Amniotic epithelial cell (primary cell): Measurements from ENCODE around the gene EFHC2.
A peak's percentile ranks its signal among the peaks of the same experiment; 100 is the strongest.
"Not testable (repeated sequence)": the region's sequence is repeated elsewhere in the genome, so short reads cannot be mapped to it uniquely, and the experiment has no call there.

Experiments used
- DNase-seq: peaks from one replicate; pipeline ENCODE4 v3.0.0-alpha.2; 2010; ENCODE audit warnings: low read depth

The EFHC2 gene

GRCh38 chrX:44291468-44292092 is 51.9 kb downstream of the EFHC2 start:
- no peak for DNase-seq

GRCh38 chrX:44290718-44291117 is 52.8 kb downstream of the EFHC2 start:
- DNase-seq: no peak

GRCh38 chrX:44282753-44283152 is 60.7 kb downstream of the EFHC2 start:
- DNase-seq: no peak

GRCh38 chrX:44280116-44280515 is 63.4 kb downstream of the EFHC2 start:
- DNase-seq: no peak

- no peak for DNase-seq
Measured at GRCh38 chrX:44274096-44274495, 69.4 kb downstream of the EFHC2 start.

- no peak for DNase-seq
Measured at GRCh38 chrX:44267861-44268260, 75.6 kb downstream of the EFHC2 start.

- no peak for DNase-seq
Measured at GRCh38 chrX:44267116-44267515, 76.4 kb downstream of the EFHC2 start.

- no peak for DNase-seq
Measured at GRCh38 chrX:44265559-44265958, 77.9 kb downstream of the EFHC2 start.

- DNase-seq: no peak
Measured at GRCh38 chrX:44264936-44265335, 78.5 kb downstream of the EFHC2 start.

GRCh38 chrX:44261286-44261685 is 82.2 kb downstream of the EFHC2 start:
- DNase-seq: peak; percentile 0

GRCh38 chrX:44260609-44261008 is 82.9 kb downstream of the EFHC2 start:
- DNase-seq: no peak

- not testable (repeated sequence) for DNase-seq
Measured at GRCh38 chrX:44255742-44256141, 87.7 kb downstream of the EFHC2 start.

- no peak for DNase-seq
Measured at GRCh38 chrX:44253575-44253942, 89.9 kb downstream of the EFHC2 start.

GRCh38 chrX:44252688-44253574 is 90.5 kb downstream of the EFHC2 start:
- peak; percentile 44 for DNase-seq

- no peak for DNase-seq
Measured at GRCh38 chrX:44247468-44247867, 96.0 kb downstream of the EFHC2 start.

GRCh38 chrX:44246826-44247225 is 96.6 kb downstream of the EFHC2 start:
- DNase-seq: no peak

- no peak for DNase-seq
Measured at GRCh38 chrX:44245733-44246132, 97.7 kb downstream of the EFHC2 start.

GRCh38 chrX:44244008-44244407 is 99.5 kb downstream of the EFHC2 start:
- DNase-seq: peak; percentile 18

GRCh38 chrX:44241546-44241945 is 101.9 kb downstream of the EFHC2 start:
- DNase-seq: no peak

GRCh38 chrX:44240036-44240435 is 103.4 kb downstream of the EFHC2 start:
- no peak for DNase-seq

- no peak for DNase-seq
Measured at GRCh38 chrX:44239036-44239435, 104.4 kb downstream of the EFHC2 start.

GRCh38 chrX:44235534-44235933 is 107.9 kb downstream of the EFHC2 start:
- no peak for DNase-seq

- DNase-seq: no peak
Measured at GRCh38 chrX:44234541-44234940, 108.9 kb downstream of the EFHC2 start.

- no peak for DNase-seq
Measured at GRCh38 chrX:44234116-44234515, 109.4 kb downstream of the EFHC2 start.
